GM19239 (cell line): ENCODE results near the gene ARCN1.

ENCODE experiments used
- DNase-seq: peaks from one replicate; pipeline ENCODE4 v3.0.0; 2011; ENCODE audit warnings: low spot score; ENCODE audit not compliant: insufficient read length
- FAIRE-seq: peaks from 2 replicates; lab custom pipeline; 2011; peaks lifted over from hg19 to GRCh38; lab: Jason Lieb, UNC

Gene ARCN1

DNA sequence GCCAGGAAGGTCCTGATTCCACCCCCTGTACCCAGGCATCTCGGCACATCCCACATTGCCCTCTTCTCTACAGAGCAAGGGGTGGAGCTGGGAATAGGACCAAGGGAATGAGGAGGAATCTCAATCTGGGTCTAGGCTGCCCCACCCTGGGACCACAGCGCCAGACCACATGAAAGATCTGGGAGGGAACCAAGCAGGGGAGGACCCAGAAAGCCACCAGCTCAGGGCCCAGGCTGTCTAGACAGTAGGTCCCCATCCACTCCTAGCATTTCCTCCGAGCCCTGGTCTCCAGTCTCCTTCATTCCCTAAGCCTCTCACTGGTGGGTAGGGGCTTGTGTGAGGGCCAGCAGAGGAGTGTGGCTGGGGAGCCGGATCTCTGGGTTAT lies 46.8 kb downstream of the ARCN1 start:
- no peak for DNase-seq
- FAIRE-seq = no peak

DNA sequence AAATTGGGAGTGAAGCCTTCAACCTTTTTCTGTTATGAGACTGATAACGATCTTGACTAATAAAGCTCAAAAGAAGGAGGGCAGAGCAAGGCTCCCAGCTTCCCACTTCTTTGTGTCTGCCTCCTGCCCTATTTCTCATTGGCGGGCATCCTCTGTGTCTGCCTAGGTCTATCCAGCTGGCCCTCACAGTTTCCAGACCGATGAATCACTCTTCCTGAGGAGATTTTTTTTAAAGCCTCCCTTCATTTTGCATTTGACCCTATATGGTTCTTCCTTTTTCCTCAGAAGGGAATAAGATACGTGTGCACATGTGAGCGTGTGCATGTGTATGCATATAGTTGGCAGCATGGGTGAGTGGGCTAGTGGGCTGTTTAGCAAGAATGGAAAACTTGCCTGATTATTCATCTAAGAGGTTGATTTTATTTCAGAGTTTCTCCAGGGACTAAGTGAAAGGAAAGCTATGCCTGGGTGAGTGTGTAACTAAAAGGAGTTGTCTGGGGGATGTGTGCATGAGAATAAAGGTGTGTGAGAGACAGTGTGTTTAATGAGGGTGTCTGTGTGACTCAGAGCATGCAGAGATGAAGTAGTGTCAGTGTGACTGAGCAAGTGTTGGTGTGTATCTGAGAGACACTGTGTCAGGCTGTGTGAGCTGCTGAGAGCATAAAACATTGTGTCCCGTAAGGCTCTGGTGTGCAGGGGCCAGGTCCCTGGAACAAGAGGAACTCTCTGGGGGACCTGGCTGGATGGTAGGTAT lies 47.4 kb downstream of the ARCN1 start:
- no peak for FAIRE-seq

DNA sequence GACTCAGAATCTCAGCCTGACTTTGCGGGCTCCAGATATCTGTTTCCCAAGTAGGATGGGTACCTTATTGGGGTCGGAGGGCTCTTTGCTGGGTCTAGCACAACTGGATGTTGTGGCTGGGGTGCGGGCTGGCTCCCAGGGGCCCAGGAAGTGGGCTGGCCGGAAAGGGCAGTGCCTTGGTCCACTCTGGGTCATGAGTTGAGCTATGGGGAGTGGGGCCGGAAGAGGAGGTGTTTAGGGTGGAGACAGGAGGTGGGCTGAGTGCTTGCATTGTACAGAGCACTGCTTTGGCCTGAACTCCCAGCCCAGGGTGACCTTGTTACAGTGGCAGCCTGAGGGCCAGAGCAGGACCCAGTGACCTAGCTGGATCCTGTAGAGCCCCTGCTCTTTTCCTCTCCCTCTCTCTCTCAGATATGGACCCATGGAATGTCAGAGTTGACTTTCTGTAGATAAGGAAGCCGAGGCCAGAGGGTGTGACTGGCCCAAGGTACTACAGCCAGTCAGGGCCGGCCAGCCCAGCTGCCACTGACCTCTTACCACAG lies 48.4 kb downstream of the ARCN1 start:
- DNase-seq (no peak), FAIRE-seq (no peak)

More for the DNA sequence above, 47.4 kb downstream of the ARCN1 start:
- no peak for DNase-seq

DNA sequence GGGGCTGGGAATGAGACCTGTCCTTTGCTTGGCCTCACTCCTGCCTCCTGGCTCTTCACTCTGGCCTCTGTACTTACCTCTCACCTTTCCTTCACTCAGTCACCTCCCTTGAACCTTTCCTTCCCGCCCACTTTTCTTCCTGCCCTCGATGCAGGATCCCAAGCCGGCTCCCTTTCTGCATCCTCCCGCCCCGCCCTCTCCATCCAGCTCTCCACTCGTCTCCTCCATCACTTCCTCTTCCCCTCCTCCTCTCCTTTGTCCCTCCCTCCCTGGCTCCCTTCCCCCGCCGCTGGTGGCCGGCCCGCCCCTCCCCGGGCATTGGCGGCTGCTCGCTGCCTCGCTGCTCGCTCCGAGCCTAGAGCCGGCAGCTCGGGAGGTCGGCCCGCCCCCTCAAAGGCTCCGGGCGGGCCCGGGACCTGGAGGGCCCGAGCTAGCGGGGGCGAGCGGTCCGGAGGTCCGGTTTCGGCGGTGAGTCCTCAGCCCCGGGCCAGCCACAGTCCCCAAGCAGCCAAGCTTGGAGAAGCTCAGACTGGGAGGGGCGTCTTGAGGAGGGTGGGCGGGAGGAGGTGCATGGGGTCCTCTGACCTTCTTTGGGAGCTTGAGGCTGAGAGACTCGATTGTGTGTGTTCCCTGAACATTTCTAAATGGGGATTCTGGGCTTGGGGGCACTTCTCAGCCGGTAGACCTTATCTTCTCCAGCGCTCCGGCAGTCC lies 49.0 kb downstream of the ARCN1 start:
- no peak for FAIRE-seq
- DNase-seq = no peak

DNA sequence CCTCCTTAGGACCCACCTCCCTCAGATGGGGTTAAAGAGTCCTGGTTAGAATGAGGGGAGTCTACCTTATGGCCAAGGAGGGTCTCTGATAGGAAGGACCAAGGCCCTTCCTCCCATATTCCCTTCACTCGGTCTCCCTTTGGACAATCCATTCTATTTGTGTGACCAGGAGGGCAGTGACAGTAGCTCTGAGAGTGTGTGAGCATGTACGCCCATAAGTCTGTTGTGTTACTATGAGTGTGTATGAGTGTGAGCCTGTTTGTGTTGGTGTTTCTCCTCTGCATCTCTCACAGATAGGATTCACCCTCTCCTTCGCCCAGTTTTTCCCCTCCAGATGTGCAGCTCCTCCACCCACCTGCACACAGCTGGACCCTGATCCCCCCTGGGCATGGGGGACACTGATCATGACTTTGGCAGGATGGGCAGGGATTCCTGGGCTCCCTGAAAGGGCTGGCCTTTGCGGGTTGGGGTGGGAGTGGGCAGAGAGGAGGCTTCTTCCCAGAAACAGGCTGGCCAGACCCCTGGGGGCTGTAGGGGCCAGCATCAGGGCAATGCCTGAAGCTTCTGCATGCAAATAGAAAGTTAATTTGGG lies 49.7 kb downstream of the ARCN1 start:
- DNase-seq = no peak
- no peak for FAIRE-seq

DNA sequence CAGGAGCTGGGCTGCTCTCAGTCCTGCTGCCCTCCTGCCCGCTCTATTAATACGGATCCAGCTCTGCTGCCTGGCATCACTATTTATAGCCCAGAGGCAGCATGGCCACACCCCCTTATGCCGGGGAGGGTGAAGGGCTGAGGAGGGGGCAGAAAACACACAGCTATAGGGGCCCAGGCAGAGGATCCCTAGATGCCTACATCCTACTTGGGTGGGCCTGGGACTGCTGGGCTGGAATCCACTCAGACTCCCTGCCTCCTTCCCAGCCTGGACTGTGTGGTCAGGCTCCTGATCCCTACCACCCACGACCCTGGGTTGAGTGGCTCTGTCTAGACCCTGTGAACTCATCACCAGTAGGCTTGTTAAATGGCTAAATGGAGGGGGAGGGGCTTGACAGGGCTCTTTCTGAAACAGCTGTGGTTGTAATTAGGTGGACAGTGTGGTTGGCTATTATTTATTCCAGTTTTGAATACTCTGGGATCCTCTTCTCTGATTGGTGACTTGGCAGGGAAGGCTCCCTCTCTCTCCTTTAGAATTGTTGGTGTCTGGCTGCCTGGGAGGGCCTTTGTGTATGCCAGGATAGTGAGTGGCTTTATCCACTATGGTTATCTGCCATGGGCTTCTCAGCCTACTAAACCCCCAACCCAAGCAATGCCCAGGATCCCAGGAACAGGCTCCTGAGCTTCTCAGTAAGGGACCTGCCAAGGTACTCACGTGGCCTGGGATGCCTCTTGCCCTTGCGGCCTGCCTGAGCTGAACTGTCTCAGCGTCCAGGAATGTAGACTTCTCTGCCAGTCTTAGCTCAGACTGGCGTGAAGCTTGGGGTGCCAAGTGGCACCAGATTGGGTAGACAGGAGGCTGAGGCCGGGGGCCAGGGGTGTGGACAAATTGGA lies 50.4 kb downstream of the ARCN1 start:
- DNase-seq (no peak), FAIRE-seq (no peak)

DNA sequence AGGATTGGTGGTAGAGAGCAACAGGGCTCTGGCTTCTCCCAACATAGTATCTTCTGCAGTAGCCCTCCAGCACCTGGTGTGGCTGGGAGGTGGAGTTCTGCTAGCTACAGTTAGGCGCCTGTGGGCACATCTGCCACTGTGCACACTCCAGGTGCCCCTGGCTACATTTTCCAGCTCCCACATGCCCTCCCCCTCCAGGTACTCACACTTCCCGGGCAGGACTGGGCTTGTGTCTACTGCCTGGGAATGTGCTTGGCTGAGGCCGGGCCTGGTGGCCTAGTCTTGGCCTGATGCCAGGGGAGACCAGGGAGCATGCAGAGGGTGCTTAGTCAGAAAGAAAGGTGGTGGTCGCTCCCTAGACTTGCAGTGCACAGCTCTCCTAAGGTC lies 51.1 kb downstream of the ARCN1 start:
- FAIRE-seq (no peak), DNase-seq (no peak)

DNA sequence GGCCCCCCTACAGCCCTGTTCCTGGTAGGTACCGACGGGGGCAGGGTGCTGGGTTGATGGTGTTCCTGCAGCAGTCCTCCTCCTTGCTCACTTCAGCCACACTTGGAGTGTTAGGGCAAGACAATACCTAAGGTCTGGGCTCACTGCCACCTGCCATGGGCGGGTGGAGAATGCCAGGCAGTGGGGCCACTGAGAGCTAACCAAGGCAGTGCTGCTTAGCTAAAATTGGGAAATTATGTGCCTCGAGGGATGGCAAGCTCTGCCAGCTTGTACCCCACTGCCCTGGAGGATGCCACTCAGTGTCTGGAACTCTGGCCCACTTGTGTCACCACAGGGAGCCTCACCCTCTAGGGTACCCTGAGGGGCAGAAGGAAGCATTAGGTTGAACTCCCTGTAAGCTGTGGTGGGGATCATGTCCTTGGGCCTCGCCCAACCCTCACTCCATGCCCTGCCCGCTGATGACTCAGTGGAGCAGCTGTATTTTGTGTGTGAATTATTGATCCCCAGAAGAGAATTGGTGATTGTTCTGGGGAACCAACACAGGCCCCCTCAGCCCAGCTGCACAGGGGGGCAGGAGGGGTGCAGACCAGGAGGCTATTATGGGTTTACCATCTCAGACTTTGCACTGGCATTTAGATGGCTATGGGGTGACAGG lies 53.0 kb downstream of the ARCN1 start:
- DNase-seq = no peak
- FAIRE-seq = no peak

DNA sequence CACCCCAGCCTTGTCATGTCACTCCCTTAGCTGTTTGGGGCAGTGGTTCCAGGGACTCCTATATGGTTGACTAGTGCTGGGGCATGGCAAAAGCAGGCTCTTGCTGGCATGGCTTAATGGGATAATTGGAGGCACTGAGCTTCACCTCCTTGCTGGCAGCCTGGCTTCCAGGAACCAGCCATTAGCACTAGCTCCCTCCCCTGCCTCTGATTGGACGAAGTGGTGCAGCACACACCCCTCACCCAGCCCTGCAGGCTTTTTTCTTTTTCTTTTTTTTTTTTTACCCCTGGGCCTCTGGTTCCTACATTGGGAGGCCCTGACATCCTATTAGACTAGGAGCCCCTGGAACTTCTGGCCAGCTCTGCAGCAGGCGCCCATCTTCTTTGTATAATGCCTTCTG lies 53.8 kb downstream of the ARCN1 start:
- DNase-seq (no peak), FAIRE-seq (no peak)

DNA sequence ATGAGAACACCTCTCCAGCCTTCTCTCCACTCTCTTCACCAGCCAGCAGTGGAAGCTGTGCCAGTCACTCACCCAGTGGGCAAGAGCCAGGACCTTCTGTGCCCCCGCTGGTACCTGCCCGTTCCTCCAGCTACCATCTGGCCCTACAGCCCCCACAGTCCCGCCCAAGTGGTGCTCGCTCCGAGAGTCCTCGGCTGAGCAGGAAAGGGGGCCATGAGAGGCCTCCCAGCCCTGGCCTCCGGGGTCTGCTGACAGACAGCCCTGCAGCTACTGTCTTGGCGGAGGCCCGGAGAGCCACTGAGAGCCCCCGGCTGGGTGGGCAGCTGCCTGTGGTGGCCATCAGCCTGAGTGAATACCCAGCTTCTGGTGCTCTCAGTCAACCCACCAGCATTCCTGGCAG lies 55.4 kb downstream of the ARCN1 start:
- DNase-seq (no peak), FAIRE-seq (no peak)

DNA sequence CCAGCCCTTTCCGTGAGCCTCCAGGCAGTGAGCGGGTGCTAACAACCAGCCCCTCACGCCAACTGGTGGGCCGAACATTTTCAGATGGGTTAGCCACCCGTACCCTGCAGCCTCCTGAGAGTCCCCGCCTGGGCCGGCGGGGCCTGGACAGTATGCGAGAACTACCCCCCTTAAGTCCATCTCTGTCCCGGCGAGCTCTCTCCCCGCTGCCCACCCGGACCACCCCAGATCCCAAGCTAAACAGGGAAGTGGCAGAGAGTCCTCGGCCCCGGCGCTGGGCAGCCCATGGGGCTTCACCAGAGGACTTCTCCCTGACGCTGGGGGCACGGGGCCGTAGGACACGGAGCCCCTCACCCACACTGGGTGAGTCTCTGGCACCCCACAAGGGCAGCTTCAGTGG lies 55.8 kb downstream of the ARCN1 start:
- no peak for DNase-seq
- no peak for FAIRE-seq

DNA sequence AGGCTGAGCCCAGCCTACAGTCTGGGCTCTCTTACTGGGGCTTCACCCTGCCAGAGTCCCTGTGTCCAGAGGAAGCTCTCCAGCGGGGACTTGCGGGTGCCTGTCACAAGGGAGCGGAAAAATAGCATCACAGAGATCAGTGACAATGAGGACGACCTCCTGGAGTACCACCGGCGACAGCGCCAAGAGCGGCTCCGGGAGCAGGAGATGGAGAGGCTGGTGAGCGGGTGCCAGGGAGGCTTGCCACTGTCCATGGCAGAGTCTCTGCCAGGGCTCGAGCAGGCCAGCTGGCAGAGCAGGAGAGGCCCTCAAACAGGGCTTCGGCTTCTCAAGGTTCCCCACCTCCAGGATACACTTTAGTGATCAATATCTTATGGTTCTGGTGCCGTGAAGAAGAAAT lies 56.2 kb downstream of the ARCN1 start:
- no peak for FAIRE-seq
- no peak for DNase-seq

DNA sequence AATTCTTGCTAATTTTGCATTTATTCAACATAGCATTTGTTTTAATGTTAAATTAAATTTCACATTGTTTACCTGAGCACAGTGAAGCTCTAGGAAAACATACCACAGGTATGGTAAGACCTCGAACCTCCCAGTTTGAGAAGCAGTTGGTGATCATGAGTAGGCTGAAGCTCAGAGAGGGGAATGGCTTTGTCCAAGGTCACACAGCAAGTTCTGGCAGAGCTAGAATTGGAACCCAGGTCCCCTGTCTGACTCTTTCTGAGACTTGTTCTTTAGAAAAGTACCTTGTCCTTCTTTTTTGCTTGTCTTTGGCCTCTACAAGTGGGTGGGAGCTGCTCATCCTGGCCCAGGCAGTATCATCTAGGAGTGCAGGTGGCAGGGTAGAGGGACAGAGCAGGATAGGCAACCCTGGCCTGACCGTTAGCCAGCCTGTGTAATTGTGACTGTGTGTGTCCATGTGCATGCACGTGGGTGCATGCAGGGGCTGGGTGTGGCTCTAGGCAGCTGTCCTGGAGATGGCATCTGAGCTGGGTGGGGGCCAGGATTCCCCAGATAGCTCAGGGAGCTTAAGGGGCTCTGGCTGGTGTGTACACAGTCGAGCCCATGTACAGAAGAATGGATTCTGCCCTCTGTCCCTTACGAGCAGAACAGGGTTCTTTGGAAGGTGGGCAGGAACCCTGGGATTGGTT lies 56.8 kb downstream of the ARCN1 start:
- FAIRE-seq = no peak
- DNase-seq = no peak

DNA sequence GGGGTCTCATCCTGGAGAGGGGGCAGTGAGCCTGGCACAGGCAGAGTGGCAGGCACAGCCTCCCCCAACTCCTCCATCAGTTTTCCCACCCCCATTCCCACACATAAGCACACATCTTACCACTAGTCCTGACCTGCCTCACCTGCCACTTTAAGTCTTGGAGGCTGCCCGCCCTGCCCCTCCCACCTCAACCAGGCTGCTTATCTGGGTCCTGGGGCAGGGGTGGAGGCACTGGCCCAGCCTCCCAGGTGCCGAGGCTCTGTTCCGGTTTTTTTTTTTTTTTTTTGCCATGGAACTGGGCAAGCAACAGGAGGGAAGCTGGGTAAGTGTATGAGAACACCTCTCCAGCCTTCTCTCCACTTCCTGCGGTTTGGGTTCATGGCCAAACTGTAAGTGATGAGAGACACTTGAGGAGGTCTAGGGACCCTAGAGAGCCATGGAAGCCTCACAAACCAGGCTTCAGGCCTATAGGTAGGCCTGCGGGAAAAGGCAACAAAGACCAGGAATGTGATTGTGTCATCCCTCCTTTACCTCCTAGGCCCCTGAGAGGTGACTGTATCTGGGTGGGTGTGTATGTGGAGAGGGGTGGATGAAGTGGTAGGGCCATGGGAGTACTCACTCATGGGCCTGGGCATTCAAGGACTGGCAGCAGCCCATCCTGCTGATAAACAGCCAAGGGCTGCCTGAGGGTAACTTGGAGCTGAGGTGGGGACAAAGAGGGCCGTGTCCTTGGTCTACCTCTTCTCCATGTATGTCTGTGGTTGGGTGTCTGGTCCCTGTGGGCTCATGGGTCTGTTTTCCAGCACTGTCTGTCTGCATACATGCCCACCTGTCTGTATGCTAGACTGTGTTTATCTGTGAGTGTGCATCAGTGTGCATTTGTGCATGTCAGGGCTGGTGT lies 57.8 kb downstream of the ARCN1 start:
- no peak for DNase-seq
- no peak for FAIRE-seq

DNA sequence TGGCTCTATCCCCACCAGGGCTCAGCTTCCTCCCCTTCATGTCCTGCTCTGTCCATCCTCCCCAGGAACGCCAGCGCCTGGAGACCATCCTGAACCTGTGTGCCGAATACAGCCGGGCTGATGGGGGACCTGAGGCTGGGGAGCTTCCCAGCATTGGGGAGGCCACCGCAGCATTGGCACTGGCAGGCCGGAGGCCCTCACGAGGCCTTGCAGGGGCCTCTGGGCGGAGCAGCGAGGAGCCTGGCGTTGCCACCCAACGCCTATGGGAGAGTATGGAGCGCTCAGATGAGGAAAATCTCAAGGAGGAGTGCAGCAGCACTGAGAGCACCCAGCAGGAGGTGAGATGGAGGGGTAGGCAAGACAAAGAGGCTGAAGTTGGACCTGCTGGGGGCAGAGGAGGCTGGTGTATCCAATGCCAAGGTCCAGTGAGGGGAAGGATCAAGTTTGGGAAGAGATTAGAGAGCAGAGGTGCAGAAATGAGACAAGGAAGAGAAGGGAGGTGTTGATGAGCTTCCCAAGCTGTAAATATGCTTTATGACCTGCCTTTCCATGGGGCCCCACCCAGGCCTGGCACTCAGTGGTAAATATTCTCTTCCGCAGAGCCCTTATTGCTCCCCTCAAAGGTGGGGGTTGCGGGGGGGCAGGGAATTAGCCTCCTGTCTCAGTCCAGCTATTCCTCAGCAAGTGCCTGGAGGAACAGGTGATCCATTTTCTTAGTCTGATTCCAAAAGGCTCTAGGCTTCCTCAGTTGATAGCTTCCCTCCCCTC lies 59.1 kb downstream of the ARCN1 start:
- DNase-seq (no peak), FAIRE-seq (no peak)

DNA sequence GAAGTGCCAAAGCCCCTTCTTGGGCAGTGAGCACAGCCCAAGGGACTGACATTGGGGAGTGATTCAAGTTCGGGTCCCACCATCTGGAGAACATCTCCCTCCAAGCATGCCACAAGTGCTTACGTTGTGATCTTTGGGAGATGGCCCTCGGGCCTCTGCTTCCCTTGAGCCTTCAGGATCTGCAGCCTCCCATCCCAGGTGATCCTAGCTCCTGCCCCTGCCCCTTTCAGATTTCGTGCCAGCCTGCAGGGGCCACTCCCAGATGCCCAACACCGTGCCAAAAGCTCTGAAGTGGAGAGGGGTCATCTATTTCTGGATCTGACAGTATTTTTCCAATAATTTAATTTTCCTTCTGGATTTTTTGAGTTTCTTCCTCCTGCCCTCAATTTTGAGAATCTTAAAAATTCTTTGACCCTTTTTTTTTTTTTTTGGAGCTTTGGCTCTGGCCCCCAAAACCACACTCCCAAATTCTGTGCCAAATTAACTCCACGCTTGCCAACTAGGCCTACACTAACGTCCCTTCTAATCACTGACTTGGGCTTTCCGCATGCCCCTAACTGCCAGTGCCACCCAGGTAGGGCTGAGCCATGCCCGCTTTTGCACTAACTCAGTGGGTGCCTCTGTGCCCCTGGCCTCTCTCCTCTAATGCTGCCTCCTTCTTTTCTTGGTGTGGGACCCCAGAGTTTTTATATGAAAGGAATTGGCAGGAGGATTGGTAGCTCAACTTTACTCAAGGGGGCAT lies 60.5 kb downstream of the ARCN1 start:
- FAIRE-seq (no peak), DNase-seq (no peak)

DNA sequence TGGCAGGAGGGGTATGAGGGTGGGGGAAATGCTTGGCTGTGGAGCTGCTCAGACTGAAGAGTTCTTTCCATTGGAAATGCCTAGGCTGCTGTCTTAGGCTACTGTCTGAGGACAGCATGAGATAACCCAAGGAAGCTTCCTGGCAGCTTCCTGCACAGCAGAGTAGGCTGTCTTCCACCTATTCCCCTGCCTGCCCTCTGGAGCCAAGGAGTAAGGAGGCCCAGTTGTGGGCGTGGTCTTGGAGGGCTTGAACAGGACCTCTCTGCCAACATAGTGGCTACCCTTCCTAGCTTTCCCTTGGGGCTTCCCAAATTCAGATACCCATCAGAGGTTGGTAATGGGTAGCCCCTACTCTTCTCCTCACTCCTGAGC lies 61.1 kb downstream of the ARCN1 start:
- FAIRE-seq (no peak), DNase-seq (no peak)
